NCI-H2107 treated with DMSO at 0.1 percent for 48 hours (cell line): ENCODE measurements around the gene ERCC4.

Experiments used
- DNase-seq: peaks from one replicate; lab custom pipeline; 2025; ENCODE audit not compliant: unreplicated experiment; lab: John Stamatoyannopoulos, UW

Gene ERCC4

DNA sequence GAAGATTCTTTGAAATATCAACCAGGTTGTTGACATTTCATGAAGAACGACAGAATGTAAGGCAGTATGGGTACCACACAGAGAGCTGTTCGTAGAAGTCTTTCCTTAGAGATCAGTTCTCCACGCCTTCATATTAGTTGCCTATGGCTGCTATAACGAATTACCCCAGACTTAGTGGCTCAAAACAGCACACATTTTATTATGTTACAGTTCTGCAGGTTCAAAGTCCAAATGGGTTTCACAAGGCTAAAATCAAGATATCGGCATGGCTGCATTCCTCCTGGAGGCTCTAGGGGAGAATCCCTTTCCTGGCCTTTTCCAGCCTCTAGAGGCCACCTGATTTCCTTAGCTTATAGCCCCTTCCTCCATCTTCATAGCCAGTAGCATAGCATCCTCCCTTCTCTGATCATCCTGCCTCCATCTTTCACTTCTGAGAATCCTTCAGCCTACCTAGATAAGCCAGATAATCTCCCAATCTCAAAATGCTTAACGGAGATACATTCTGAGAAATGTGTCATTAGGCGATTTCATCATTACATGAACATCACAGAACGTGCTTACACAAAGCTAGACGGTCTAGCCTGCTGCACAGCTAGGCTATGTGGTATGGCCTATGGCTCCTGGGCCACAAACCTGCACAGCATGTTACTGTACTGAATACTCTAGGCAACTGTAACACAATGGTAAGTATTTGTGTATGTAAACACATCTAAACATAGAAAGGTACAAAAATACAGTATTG lies 26.0 kb downstream of the ERCC4 start:
- no peak for DNase-seq

DNA sequence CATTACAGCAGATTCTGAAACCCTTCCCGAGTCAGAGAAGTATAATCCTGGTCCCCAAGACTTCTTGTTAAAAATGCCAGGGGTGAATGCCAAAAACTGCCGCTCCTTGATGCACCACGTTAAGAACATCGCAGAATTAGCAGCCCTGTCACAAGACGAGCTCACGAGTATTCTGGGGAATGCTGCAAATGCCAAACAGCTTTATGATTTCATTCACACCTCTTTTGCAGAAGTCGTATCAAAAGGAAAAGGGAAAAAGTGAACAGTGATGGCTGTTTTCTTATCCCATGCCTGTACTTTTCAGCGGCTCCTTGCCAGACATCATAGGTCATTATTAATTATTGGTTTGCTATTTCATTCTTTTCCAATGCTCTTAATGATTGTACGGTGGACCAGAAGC lies 28.1 kb downstream of the ERCC4 start:
- no peak for DNase-seq

GRCh38 chr16:13950821-13951547 lies 31.0 kb downstream of the ERCC4 start:
- DNase-seq = no peak

DNA sequence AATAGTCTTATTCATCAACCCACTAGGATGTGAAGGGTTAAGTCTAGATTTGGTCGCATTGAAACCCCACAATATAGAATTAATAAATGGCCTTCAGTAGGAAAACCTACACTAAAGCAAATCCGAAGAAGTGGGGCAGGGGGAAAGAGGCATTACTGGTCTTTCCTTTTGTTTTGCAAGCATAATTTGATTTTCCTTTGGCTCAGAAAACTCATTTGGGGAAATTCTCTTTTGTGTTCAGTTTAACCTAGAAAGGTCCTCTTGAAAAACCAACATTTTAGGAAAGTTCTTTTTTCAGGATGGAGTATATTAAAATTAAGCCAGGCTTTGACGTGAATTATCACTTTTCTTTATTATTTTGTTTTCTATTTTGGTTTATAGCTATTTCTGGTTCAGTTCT lies 31.7 kb downstream of the ERCC4 start:
- no peak for DNase-seq

- DNase-seq = no peak
Measured at GRCh38 chr16:13953501-13953900, 33.5 kb downstream of the ERCC4 start.

DNA sequence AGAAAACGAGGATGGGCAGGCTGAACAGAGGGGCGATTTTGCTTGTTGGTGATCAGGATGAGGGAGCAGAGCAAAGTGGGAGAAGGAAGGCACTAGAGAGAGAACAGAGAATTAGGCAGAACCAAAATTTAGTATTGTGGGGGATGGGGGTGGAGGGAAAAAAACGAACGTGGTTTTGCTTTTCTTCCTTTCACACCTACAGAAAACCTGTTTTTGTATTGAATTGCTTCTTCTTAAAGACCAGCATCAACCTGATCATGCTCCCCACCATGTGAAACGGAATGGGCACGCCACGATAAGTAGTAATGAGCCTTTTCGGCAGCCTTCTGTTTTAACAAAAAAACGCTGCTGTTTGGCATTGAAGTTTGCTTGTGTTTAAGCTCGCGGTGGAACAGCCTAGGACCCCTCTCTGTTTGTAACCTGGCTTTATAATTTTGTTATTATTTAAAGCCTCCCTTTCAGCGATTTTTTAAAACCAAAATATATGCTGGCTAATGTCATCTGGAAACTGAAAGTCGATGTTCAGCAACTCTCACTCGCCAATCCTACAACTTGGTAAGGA lies 36.8 kb downstream of the ERCC4 start:
- DNase-seq = no peak

- DNase-seq = no peak
Measured at GRCh38 chr16:13957197-13958078, 37.5 kb downstream of the ERCC4 start.

DNA sequence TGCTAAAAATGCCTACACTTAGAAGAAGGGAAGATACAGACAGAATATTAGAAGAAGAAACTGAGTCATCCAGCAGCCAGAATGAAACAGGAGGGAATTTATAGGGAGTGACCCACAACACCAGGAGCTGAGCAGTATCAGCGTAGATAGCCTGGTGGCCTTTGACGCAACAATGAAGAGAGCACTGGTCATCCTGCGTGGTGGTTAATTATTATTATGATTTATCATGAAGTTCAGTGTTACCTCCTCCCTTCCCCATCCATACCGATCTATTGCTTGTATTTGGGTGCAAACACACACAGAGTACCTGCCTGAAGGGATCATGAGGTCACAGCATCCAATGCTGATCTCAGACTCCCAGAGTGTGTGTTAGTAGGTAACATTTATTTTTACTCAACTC lies 38.5 kb downstream of the ERCC4 start:
- no peak for DNase-seq

GRCh38 chr16:13959626-13960025 lies 39.7 kb downstream of the ERCC4 start:
- no peak for DNase-seq

- DNase-seq = peak; percentile 17
Measured at GRCh38 chr16:13961099-13961811, 41.3 kb downstream of the ERCC4 start.

DNA sequence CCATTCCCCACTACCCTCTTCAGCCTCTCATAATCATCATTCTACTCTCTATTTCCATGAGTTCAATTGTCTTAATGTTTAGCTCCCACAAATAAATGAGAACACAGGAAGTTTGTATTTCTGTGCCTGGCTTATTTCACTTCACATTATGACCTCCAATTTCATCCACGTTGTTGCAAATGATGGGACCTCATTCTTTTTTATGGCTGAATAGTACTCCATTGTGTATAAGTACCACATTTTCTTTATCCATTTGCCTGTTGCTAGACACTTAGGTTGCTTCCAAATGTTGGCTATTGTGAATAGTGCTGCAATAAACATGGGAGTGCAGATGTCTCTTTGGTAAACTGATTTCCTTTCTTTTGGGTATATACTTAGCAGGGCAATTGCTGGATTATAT lies 42.3 kb downstream of the ERCC4 start:
- no peak for DNase-seq

- no peak for DNase-seq
Measured at GRCh38 chr16:13968835-13969234, 48.9 kb downstream of the ERCC4 start.

DNA sequence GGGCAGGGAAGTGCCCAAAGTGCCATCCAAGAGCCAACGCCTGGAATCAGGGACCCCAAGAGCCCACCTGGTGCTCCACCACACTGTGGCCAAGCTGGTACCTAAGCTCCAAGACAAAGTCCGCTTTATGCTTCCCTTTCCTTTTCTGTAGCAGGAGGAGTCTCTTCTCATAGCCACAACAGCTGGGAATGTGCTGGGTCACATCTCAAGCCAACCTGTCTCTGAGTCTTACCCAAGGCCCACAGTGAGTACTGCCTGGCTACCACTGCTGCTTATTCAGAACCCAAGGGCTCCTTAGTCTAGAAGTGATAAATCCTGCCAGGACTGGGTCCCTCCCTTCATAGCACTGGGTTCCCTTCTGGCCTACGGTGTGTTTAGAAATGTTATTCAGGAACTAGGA lies 49.8 kb downstream of the ERCC4 start:
- DNase-seq = no peak

DNA sequence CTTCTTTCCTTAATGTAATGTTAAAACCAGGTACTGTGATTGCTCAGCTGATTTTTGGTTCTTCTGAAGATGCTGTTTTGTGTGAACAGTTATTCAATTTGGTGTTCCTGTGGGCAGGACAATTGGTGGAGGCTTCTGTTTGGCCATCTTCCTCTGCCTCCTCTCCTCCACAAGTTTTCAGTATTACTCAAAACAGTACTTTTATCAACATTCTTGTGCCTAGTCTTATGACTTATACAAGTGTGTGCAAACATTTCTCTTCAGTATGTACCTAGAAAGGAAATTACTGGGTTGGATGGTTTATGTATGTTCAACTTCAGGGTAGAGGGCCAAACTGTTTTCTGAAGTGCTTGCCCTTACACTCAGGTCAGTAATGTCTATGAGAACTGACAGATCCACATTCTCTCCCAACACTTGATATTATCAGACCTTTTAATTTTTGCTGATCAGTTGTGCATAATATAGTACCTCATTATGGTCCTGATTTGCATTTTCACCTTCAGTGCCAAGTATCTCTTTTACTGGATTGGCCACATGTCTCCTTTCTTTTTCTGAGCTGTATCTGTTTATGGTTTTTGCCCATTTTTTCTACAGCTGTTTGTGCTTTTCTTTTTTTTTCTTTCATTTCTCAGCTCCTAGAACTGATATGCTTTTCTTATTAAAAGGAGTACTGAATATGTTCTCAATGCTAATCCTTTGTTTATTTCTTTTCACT lies 50.9 kb downstream of the ERCC4 start:
- DNase-seq = no peak

DNA sequence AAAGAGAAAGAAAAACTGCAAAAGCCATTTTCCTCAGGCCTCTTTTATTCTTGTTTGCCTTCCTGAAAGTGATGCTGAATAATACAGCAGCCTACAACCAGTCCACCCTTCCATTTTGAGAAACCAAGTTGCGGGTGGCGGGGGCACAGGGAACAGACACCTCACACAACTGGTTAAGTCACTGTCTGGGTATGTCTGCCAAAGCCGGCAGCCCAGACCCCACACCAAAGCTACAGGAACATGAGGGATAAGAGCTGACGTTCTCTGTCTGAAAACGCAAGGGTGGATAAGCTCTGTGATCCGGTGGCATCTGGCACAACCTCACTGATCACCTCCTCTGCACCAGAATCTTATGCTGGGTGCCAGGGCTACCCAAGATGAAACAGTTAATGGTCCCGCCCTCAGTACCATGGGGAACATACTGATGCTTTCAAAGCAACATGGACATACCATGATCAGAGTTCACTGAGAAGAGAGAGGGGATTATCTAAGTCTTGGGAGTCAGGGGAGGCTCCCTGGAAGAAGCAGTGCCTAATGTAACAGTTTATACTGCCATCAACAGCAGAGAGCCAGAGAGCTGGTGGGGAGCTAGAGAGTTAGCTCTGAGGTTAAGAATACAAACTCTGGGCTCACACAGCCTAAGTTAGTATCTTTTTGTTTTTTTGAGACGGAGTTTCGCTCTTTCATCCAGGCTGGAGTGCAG lies 53.5 kb downstream of the ERCC4 start:
- no peak for DNase-seq

DNA sequence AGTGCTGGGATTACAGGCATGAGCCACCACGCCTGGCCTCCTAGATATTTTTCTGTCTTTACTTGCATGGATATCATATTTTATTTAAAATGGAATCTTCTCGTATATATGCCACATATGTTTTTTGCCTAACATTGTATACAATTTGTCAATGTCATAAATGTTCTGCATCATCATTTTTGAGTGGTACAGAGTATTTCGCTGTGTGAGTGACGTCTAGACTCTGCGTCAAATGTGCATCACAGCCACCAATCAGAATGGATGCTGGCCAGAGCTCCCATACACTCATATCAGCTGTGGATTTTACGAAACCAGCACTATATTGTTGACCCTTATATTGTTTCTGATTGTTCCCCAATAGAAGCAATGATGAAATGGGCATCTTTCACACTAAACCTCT lies 57.2 kb downstream of the ERCC4 start:
- no peak for DNase-seq

DNA sequence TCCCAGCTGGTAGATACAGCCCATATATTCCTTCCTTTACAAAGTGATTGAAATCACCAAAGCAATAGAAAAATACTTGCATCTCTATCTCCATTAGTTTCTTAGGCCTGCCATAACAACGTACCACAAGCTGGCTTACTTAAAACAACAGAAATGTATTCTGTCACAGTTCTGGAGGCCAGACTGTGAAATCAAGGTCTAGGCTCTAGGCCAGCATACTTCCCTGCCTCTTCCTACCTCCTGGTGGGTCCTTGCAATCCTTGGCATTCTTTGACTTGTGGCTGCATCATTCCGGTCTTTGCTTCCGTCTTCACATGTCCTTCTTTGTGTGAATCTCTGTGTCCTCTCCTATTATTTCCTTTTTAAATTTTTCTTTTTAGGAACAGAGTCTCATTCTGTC lies 62.5 kb downstream of the ERCC4 start:
- no peak for DNase-seq

- no peak for DNase-seq
Measured at GRCh38 chr16:13983625-13984024, 63.7 kb downstream of the ERCC4 start.

DNA sequence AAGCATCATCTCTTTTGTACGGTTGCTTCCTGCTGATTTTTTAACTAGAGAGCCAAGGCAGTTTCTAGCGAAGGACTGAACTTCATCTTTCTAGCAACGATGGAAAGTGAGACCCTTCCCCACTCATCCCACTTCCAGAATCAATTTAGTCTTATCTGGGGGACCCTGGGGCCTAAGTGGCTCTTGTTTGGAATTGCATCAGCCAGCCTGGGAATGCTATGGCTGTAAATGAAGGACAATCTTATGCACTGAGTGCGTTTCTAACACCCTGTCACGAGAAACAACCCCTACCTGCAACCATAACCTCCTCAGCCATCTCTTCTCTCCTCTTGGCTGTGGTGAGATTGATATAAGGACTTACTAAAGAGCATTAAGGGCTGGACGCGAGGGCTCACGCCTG lies 64.8 kb downstream of the ERCC4 start:
- no peak for DNase-seq

- DNase-seq = no peak
Measured at GRCh38 chr16:13988038-13988437, 68.1 kb downstream of the ERCC4 start.
